GM12878 (cell line): ENCODE measurements around the gene CBX2.

ENCODE experiments used
- BCL11A ChIP-seq: IDR thresholded peaks from 2 replicates; pipeline ENCODE4 v1.6.1; 2011; ENCODE audit warnings: low read depth, low read length
- BRCA1 ChIP-seq: IDR thresholded peaks from 2 replicates; pipeline ENCODE4 v1.6.1; 2011; ENCODE audit warnings: low read depth, low read length, improper control_type of control experiment
- CHD2 ChIP-seq: IDR thresholded peaks from 2 replicates; pipeline ENCODE4 v1.6.1; 2011; ENCODE audit warnings: low read depth, low read length, improper control_type of control experiment, borderline replicate concordance
- CREB1 ChIP-seq: IDR thresholded peaks from 2 replicates; pipeline ENCODE4 v1.6.1; 2012; ENCODE audit warnings: low read depth, mild to moderate bottlenecking, inconsistent platforms
- EP300 ChIP-seq, 2 experiments: fragments of 150-350 bp in 1 of 2; IDR thresholded peaks; 2 replicates each; pipeline ENCODE4 v1.6.1; 2011 to 2012; ENCODE audit warnings: low read depth in 2 of 2, low read length in 2 of 2, borderline replicate concordance in 1 of 2, improper control_type of control experiment in 1 of 2, inconsistent platforms in 1 of 2; ENCODE audit not compliant: control insufficient read depth in 1 of 2
- IKZF2 ChIP-seq, 2 experiments: fragments of 450-650 bp; IDR thresholded peaks; 2 replicates each; pipeline ENCODE4 v1.6.1; 2017; ENCODE audit warnings: mild to moderate bottlenecking in 2 of 2, moderate library complexity in 2 of 2
- POLR2AphosphoS5 ChIP-seq: IDR thresholded peaks from 2 replicates; pipeline ENCODE4 v1.6.1; 2011; ENCODE audit warnings: mild to moderate bottlenecking, low read length, inconsistent platforms
- SIX5 ChIP-seq: IDR thresholded peaks from 2 replicates; pipeline ENCODE4 v1.6.1; 2011; ENCODE audit warnings: mild to moderate bottlenecking, low read depth, low read length, moderate library complexity; ENCODE audit not compliant: severe bottlenecking
- ZNF217 ChIP-seq: fragments of 450-650 bp; IDR thresholded peaks from 2 replicates; pipeline ENCODE4 v1.6.1; 2017; ENCODE audit warnings: antibody characterized with exemption, mild to moderate bottlenecking
- ZZZ3 ChIP-seq: IDR thresholded peaks from 2 replicates; pipeline ENCODE4 v1.6.1; 2011; ENCODE audit warnings: low read depth; ENCODE audit not compliant: control insufficient read depth, insufficient read length
- TF ChIP-seq, protein P1 (sequence below), 3 experiments: IDR thresholded peaks in 2 of 3; conservative IDR thresholded peaks in 1 of 3; 2 replicates each; pipeline ENCODE4 v1.5.1; 2011; ENCODE audit warnings: low read depth in 3 of 3, low read length in 3 of 3, mild to moderate bottlenecking in 3 of 3, control low read depth in 2 of 3, moderate library complexity in 2 of 3, inconsistent platforms in 1 of 3, mixed read lengths in 1 of 3; ENCODE audit not compliant: control insufficient read depth in 2 of 3, insufficient read depth in 1 of 3; ENCODE audit errors: extremely low read depth in 1 of 3
- TF ChIP-seq, protein P2 (sequence below): IDR thresholded peaks from 2 replicates; pipeline ENCODE4 v1.6.1; 2011; ENCODE audit warnings: borderline replicate concordance, low read depth, mild to moderate bottlenecking, moderate library complexity, mixed read lengths, low read length; ENCODE audit not compliant: insufficient read depth; ENCODE audit errors: extremely low read length
- TF ChIP-seq, protein P3 (sequence below): IDR thresholded peaks from 2 replicates; pipeline ENCODE4 v1.6.1; 2011; ENCODE audit warnings: low read depth, low read length, improper control_type of control experiment, borderline replicate concordance
- TF ChIP-seq, protein P4 (sequence below): fragments of 450-650 bp; IDR thresholded peaks from 2 replicates; pipeline ENCODE4 v1.6.1; 2017; ENCODE audit warnings: borderline replicate concordance

DNA sequence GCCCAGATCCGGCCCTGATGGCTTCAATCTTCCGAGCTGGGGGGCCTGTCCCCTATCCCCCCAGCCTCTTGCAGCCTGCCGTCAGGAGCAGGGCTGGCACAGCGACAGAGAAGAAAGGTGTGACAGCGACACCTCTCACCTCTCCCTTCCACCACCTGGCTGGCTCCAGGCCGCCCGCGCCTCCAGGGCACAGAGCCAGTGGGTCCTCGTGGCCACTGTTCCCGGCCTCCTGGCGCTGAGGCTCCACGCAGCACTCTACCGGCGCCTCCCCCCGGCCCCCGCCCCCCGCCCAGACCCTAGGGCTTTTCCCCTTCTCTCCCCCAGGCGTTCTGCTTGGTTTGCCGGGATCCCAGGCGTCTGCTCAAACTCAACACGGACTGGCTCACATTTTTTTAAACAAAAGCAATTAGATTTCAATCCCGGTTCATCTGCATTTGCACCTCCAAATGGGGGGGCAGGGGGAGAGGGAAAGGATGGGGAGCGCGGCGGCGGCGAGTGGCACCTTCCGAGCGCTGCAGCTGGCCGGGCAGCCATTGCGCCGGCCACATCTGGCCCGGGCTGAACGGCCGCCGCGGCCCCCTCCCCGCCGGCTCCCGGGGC is 31.7 kb downstream of the CBX2 start:
- TF ChIP-seq, protein P1, sequence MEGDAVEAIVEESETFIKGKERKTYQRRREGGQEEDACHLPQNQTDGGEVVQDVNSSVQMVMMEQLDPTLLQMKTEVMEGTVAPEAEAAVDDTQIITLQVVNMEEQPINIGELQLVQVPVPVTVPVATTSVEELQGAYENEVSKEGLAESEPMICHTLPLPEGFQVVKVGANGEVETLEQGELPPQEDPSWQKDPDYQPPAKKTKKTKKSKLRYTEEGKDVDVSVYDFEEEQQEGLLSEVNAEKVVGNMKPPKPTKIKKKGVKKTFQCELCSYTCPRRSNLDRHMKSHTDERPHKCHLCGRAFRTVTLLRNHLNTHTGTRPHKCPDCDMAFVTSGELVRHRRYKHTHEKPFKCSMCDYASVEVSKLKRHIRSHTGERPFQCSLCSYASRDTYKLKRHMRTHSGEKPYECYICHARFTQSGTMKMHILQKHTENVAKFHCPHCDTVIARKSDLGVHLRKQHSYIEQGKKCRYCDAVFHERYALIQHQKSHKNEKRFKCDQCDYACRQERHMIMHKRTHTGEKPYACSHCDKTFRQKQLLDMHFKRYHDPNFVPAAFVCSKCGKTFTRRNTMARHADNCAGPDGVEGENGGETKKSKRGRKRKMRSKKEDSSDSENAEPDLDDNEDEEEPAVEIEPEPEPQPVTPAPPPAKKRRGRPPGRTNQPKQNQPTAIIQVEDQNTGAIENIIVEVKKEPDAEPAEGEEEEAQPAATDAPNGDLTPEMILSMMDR (IDR thresholded peaks at IDR 0.05 in 2 of 3, conservative IDR thresholded peaks at IDR 0.05 in 1 of 3; ENCODE audit: control insufficient read depth in 2 of 3, extremely low read depth in 1 of 3, insufficient read depth in 1 of 3, low read depth in 3 of 3, low read length in 3 of 3) = no peak
- TF ChIP-seq ZZZ3 = no peak
- TF ChIP-seq, protein P2, sequence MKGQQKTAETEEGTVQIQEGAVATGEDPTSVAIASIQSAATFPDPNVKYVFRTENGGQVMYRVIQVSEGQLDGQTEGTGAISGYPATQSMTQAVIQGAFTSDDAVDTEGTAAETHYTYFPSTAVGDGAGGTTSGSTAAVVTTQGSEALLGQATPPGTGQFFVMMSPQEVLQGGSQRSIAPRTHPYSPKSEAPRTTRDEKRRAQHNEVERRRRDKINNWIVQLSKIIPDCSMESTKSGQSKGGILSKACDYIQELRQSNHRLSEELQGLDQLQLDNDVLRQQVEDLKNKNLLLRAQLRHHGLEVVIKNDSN = no peak
- no peak for TF ChIP-seq SIX5
- TF ChIP-seq BRCA1 = no peak
- TF ChIP-seq ZNF217 = no peak
- no peak for TF ChIP-seq BCL11A
- TF ChIP-seq EP300 (IDR thresholded peaks at IDR 0.05; ENCODE audit: borderline replicate concordance in 1 of 2, control insufficient read depth in 1 of 2, low read depth in 2 of 2, low read length in 2 of 2) = no peak
- TF ChIP-seq, protein P3, sequence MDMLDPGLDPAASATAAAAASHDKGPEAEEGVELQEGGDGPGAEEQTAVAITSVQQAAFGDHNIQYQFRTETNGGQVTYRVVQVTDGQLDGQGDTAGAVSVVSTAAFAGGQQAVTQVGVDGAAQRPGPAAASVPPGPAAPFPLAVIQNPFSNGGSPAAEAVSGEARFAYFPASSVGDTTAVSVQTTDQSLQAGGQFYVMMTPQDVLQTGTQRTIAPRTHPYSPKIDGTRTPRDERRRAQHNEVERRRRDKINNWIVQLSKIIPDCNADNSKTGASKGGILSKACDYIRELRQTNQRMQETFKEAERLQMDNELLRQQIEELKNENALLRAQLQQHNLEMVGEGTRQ = no peak
- no peak for TF ChIP-seq IKZF2 (IDR thresholded peaks at IDR 0.05)
- no peak for TF ChIP-seq CHD2
- TF ChIP-seq, protein P4, sequence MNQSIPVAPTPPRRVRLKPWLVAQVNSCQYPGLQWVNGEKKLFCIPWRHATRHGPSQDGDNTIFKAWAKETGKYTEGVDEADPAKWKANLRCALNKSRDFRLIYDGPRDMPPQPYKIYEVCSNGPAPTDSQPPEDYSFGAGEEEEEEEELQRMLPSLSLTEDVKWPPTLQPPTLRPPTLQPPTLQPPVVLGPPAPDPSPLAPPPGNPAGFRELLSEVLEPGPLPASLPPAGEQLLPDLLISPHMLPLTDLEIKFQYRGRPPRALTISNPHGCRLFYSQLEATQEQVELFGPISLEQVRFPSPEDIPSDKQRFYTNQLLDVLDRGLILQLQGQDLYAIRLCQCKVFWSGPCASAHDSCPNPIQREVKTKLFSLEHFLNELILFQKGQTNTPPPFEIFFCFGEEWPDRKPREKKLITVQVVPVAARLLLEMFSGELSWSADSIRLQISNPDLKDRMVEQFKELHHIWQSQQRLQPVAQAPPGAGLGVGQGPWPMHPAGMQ = no peak
- TF ChIP-seq CREB1 = no peak
- no peak for TF ChIP-seq POLR2AphosphoS5
